HG03097 (cell line): ENCODE measurements around the gene TANK.
"Not testable (repeated sequence)": the region's sequence is repeated elsewhere in the genome, so short reads cannot be mapped to it uniquely, and the experiment has no call there.

Experiments
- ATAC-seq: cut with Tn5 transposase; IDR thresholded peaks from one replicate; pipeline ENCODE4 v1.9.1; 2021; ENCODE audit not compliant: unreplicated experiment, low FRiP score

The TANK gene

GRCh38 chr2:161132384-161132783 lies 27.8 kb upstream of the TANK start:
- ATAC-seq = not testable (repeated sequence)

GRCh38 chr2:161133366-161133765 lies 26.9 kb upstream of the TANK start:
- no peak for ATAC-seq

GRCh38 chr2:161134547-161135518 lies 25.4 kb upstream of the TANK start:
- no peak for ATAC-seq

GRCh38 chr2:161135951-161136593 lies 24.2 kb upstream of the TANK start:
- no peak for ATAC-seq

- ATAC-seq = peak; percentile 81
Measured at GRCh38 chr2:161136696-161137324, 23.4 kb upstream of the TANK start.

- no peak for ATAC-seq
Measured at GRCh38 chr2:161138429-161138828, 21.8 kb upstream of the TANK start.

GRCh38 chr2:161139098-161139987 lies 20.9 kb upstream of the TANK start:
- ATAC-seq = no peak

GRCh38 chr2:161141033-161141432 lies 19.2 kb upstream of the TANK start:
- peak; percentile 47 for ATAC-seq

GRCh38 chr2:161146209-161146775 lies 13.9 kb upstream of the TANK start:
- no peak for ATAC-seq

GRCh38 chr2:161146996-161147395 lies 13.2 kb upstream of the TANK start:
- ATAC-seq = no peak

- no peak for ATAC-seq
Measured at GRCh38 chr2:161147856-161148255, 12.4 kb upstream of the TANK start.

GRCh38 chr2:161150704-161151103 lies 9.5 kb upstream of the TANK start:
- ATAC-seq = no peak

GRCh38 chr2:161152302-161152701 lies 7.9 kb upstream of the TANK start:
- ATAC-seq = no peak

GRCh38 chr2:161158882-161159281 lies 1.3 kb upstream of the TANK start:
- ATAC-seq = no peak

- ATAC-seq = no peak
Measured at GRCh38 chr2:161159456-161160225, 587 bp upstream of the TANK start.

GRCh38 chr2:161161074-161161706 lies 962 bp downstream of the TANK start:
- no peak for ATAC-seq

- no peak for ATAC-seq
Measured at GRCh38 chr2:161163440-161163839, 3.2 kb downstream of the TANK start.

- ATAC-seq = no peak
Measured at GRCh38 chr2:161164161-161164560, 3.9 kb downstream of the TANK start.

GRCh38 chr2:161165266-161165665 lies 5.0 kb downstream of the TANK start:
- ATAC-seq = no peak
